Muscle of arm (tissue), 12 donors: ENCODE measurements around the gene CUZD1. TPM values are rescaled to one million over a fixed set of nuclear protein-coding genes. Genes with fewer than 3 reads are reported as not detected.

Experiments
- DNase-seq: peaks from one replicate; pipeline ENCODE4 v3.0.0-alpha.2; 2013
- polyA plus RNA-seq, 12 donors: library from polyadenylated mRNA; unstranded; fragments of 120-200 nt; gene quantifications; one replicate each; pipeline ENCODE4 v1.2.1, GENCODE V29; 2013; ENCODE audit not compliant: insufficient read length in 12 of 12

Gene CUZD1
- polyA plus RNA-seq, 12 donors: 0.82 to 2.0 (median 1.3) TPM; not detected in 2

GRCh38 chr10:122815458-122815857, 30.2 kb downstream of the CUZD1 start:
- no peak for DNase-seq

- DNase-seq: no peak
Measured at GRCh38 chr10:122814493-122814892, 31.2 kb downstream of the CUZD1 start.

- no peak for DNase-seq
Measured at GRCh38 chr10:122812751-122813150, 32.9 kb downstream of the CUZD1 start.

- no peak for DNase-seq
Measured at GRCh38 chr10:122802282-122802681, 43.4 kb downstream of the CUZD1 start.

- DNase-seq: no peak
Measured at GRCh38 chr10:122798704-122799231, 46.9 kb downstream of the CUZD1 start.

- DNase-seq: no peak
Measured at GRCh38 chr10:122796796-122797195, 48.9 kb downstream of the CUZD1 start.

- DNase-seq: no peak
Measured at GRCh38 chr10:122795924-122796323, 49.7 kb downstream of the CUZD1 start.

- peak; percentile 3 for DNase-seq
Measured at GRCh38 chr10:122786269-122786668, 59.4 kb downstream of the CUZD1 start.

GRCh38 chr10:122782911-122783310, 62.7 kb downstream of the CUZD1 start:
- no peak for DNase-seq

Other genes starting within 250 kb of the CUZD1 start
- gene C10orf120, start 146.0 kb downstream of the CUZD1 start, polyA plus RNA-seq: not detected
- 1 to 10 TPM in 10 of 12 donors, not detected in 2; 1.7 to 7.9 (median 3.6) TPM for gene FAM24B, start 33.7 kb upstream of the CUZD1 start, polyA plus RNA-seq
- not detected for gene FAM24A, start 64.8 kb upstream of the CUZD1 start, polyA plus RNA-seq
- 10 to 100 TPM in 11 of 12 donors, not detected in 1; 10.6 to 19.6 (median 14.5) TPM for gene C10orf88, start 108.4 kb upstream of the CUZD1 start, polyA plus RNA-seq
- gene PSTK, start 134.5 kb upstream of the CUZD1 start, polyA plus RNA-seq: 10 to 100 TPM in 1 of 12 donors, 1 to 10 TPM in 10, not detected in 1; 3.3 to 10.4 (median 5.4) TPM
- 10 to 100 TPM in 10 of 12 donors, 1 to 10 TPM in 1, not detected in 1; 8.9 to 22.5 (median 16.6) TPM for gene IKZF5, start 162.9 kb upstream of the CUZD1 start, polyA plus RNA-seq
- 10 to 100 TPM in 10 of 12 donors, 1 to 10 TPM in 1, not detected in 1; 9.4 to 18.1 (median 14.9) TPM for gene ACADSB, start 163.1 kb upstream of the CUZD1 start, polyA plus RNA-seq